Astrocyte (in vitro differentiated cells and primary cell): ENCODE results near the gene YKT6.

Source experiments
- CTCF ChIP-seq: IDR thresholded peaks from 2 replicates; pipeline ENCODE4 v1.5.1; 2011; ENCODE audit warnings: low read depth, mild to moderate bottlenecking, inconsistent platforms, low read length, moderate library complexity; ENCODE audit not compliant: insufficient read depth
- EZH2 ChIP-seq: IDR thresholded peaks from 2 replicates; pipeline ENCODE4 v1.6.1; 2012; ENCODE audit warnings: mild to moderate bottlenecking, low read length, inconsistent platforms; ENCODE audit not compliant: insufficient read depth

- no peak for TF ChIP-seq CTCF
- TF ChIP-seq EZH2: no peak
Measured at GRCh38 chr7:44162785-44163395, 37.9 kb upstream of the YKT6 start.
